Muscle of leg (tissue), 11 donors: ENCODE results near the gene TRMT2A. TPM values are rescaled to one million over a fixed set of nuclear protein-coding genes. Genes with fewer than 3 reads are reported as not detected.

Experiments
- DNase-seq: peaks from one replicate; pipeline ENCODE4 v3.0.0; 2013
- H3K27ac ChIP-seq: one replicate; pipeline ENCODE4 v1.5.1; 2013; ENCODE audit warnings: mild to moderate bottlenecking, low read length, control low read depth
- H3K27me3 ChIP-seq: one replicate; pipeline ENCODE4 v1.6.1; 2013; ENCODE audit warnings: low read length; ENCODE audit not compliant: control insufficient read depth, insufficient read depth
- H3K36me3 ChIP-seq: one replicate; pipeline ENCODE4 v1.6.1; 2013; ENCODE audit warnings: low read length; ENCODE audit not compliant: control insufficient read depth, insufficient read depth
- H3K4me1 ChIP-seq: one replicate; pipeline ENCODE4 v1.6.1; 2013; ENCODE audit warnings: low read length; ENCODE audit not compliant: control insufficient read depth, insufficient read depth
- H3K4me3 ChIP-seq: one replicate; pipeline ENCODE4 v1.5.1; 2013; ENCODE audit warnings: low read length, control low read depth
- H3K9me3 ChIP-seq: replicated peaks from 2 replicates; pipeline ENCODE4 v1.6.1; 2013; ENCODE audit warnings: low read depth, low read length; ENCODE audit not compliant: control insufficient read depth
- WGBS: methylation state at CpG from one replicate; pipeline ENCODE4 v1.1.5; 2013; ENCODE audit warnings: missing lambda C conversion rate; ENCODE audit not compliant: insufficient coverage; 5-methylcytosine and 5-hydroxymethylcytosine counted together
- polyA plus RNA-seq, 8 donors: library from polyadenylated mRNA; unstranded; fragments of 120-200 nt; gene quantifications; one replicate each; pipeline versions ENCODE4 v1.2.1 to v1.2.3, GENCODE V29; 2013; ENCODE audit warnings: inconsistent platforms in 1 of 8, low replicate concordance in 1 of 8; ENCODE audit not compliant: insufficient read length in 8 of 8, insufficient read depth in 1 of 8
- total RNA-seq: library from RNA; stranded (reverse); fragments of 120-200 nt; gene quantifications from one replicate; pipeline ENCODE4 v1.2.4, GENCODE V29; 2013

Gene TRMT2A
- total and polyA plus RNA-seq, 9 donors, result 32.2 to 54.6 (median 45.8) TPM

DNA sequence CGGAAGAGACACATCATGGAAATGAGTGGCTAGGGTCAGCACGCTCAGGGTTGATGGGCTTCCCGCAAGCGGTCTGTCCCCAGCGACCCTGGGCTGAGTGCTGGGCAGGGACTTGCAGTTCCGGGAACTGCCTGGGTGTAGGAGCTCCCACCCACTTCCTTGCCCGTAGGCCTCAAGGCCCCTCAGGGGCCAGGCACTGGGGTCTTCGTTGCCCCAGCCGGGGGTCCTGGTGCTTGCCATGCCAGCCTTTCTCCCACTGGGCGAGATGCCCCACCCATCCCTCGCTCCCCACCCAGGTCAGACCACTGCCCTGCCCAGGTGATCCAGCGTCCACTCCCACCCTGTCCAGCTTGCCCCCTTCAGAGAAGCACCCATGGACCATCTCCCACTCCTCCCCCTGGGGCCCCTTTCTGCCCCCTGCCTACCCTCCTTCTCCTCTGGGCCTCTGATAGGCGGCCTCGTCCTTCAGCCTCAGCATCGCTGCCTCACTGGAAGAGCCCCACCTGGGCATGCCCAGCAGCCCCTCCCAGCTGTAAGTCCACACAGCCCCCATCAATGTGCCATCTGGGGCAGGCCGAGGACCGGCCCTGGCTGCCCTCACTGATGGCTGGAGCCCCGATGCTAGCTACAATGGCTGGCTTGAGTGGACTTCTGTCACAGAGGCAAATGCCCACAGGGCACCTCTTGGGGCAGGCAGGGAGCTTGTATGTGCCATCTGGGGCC, 54.8 kb downstream of the TRMT2A start:
- Histone ChIP-seq H3K4me1 (peaks cover 9% of the 10 kb centered on the region), H3K9me3 (no peaks in the 10 kb centered on the region), H3K27ac (no peak overlapping the region), H3K27me3 (no peaks in the 10 kb centered on the region), H3K4me3 (no peak overlapping the region), H3K36me3 (peaks cover 29% of the 10 kb centered on the region)
- no peak for DNase-seq
- 90% methylated on average over 18 of the region's 18 CpGs for WGBS

Other genes starting within 250 kb of the TRMT2A start
- gene COMT, start 175.5 kb downstream of the TRMT2A start, total RNA-seq, result 61.9 TPM
- gene COMT, start 175.5 kb downstream of the TRMT2A start, polyA plus RNA-seq, result 100 to 1,000 TPM in 1 of 8 donors, 10 to 100 TPM in 7; 77.1 to 104 (median 81.6) TPM
- 17.0 TPM for gene TXNRD2, start 175.4 kb downstream of the TRMT2A start, total RNA-seq
- 10 to 100 TPM; 14.1 to 21.5 (median 17.9) TPM for gene TXNRD2, start 175.4 kb downstream of the TRMT2A start, polyA plus RNA-seq
- gene ARVCF, start 100.4 kb downstream of the TRMT2A start, total RNA-seq, result 62.5 TPM
- gene ARVCF, start 100.4 kb downstream of the TRMT2A start, polyA plus RNA-seq, result 100 to 1,000 TPM in 2 of 8 donors, 10 to 100 TPM in 6; 55.5 to 117 (median 88.9) TPM
- 10.9 TPM for gene TANGO2, start 96.1 kb downstream of the TRMT2A start, total RNA-seq
- gene TANGO2, start 96.1 kb downstream of the TRMT2A start, polyA plus RNA-seq, result 10 to 100 TPM in 3 of 8 donors, 1 to 10 TPM in 5; 7.7 to 11.6 (median 9.0) TPM
- gene DGCR8, start 37.0 kb downstream of the TRMT2A start, total RNA-seq, result 27.1 TPM
- gene DGCR8, start 37.0 kb downstream of the TRMT2A start, polyA plus RNA-seq, result 10 to 100 TPM; 31.7 to 48.7 (median 39.6) TPM
- 129 TPM for gene RANBP1, start 1.1 kb downstream of the TRMT2A start, total RNA-seq
- 100 to 1,000 TPM; 106 to 127 (median 115) TPM for gene RANBP1, start 1.1 kb downstream of the TRMT2A start, polyA plus RNA-seq
- gene ZDHHC8, start 14.6 kb upstream of the TRMT2A start, total RNA-seq, result 13.7 TPM
- 10 to 100 TPM; 34.8 to 52.8 (median 42.7) TPM for gene ZDHHC8, start 14.6 kb upstream of the TRMT2A start, polyA plus RNA-seq
- 0.93 TPM for gene CCDC188, start 33.8 kb upstream of the TRMT2A start, total RNA-seq
- gene CCDC188, start 33.8 kb upstream of the TRMT2A start, polyA plus RNA-seq, result 1 to 10 TPM in 6 of 8 donors, under 1 TPM in 2; 0.84 to 2.8 (median 1.7) TPM
- 7.3 TPM for gene RTN4R, start 151.1 kb upstream of the TRMT2A start, total RNA-seq
- 10 to 100 TPM in 7 of 8 donors, 1 to 10 TPM in 1; 9.2 to 19.0 (median 13.9) TPM for gene RTN4R, start 151.1 kb upstream of the TRMT2A start, polyA plus RNA-seq
- gene DGCR6L, start 202.8 kb upstream of the TRMT2A start, total RNA-seq, result 72.1 TPM
- gene DGCR6L, start 202.8 kb upstream of the TRMT2A start, polyA plus RNA-seq, result 100 to 1,000 TPM in 2 of 8 donors, 10 to 100 TPM in 6; 60.9 to 152 (median 81.1) TPM